HepG2 (cell line): ENCODE results near the gene CCDC88C.

ENCODE experiments used
- BHLHE40 ChIP-seq: IDR thresholded peaks from 2 replicates; pipeline ENCODE4 v1.6.1; 2011; ENCODE audit warnings: low read length, improper control_type of control experiment
- CBFB ChIP-seq: sonication (generic); formaldehyde crosslinking; IDR thresholded peaks from 2 replicates; pipeline ENCODE4 v1.4.0; 2020; ENCODE audit warnings: missing genetic modification reagents
- POLR2A ChIP-seq, 2 experiments: IDR thresholded peaks; 2 replicates each; pipeline ENCODE4 v1.6.1; 2011; ENCODE audit warnings: low read depth in 2 of 2, low read length in 2 of 2, mild to moderate bottlenecking in 1 of 2, moderate library complexity in 1 of 2; ENCODE audit not compliant: insufficient read depth in 1 of 2
- SRF ChIP-seq: IDR thresholded peaks from 2 replicates; pipeline ENCODE4 v1.6.1; 2011; ENCODE audit warnings: mild to moderate bottlenecking, low read depth, low read length, moderate library complexity
- TBP ChIP-seq: sonication (generic); formaldehyde crosslinking; IDR thresholded peaks from 2 replicates; pipeline ENCODE4 v1.5.0; 2020; ENCODE audit warnings: missing genetic modification reagents
- ZNF138 ChIP-seq: sonication (generic); formaldehyde crosslinking; IDR thresholded peaks from 2 replicates; pipeline ENCODE4 v1.5.0; 2020; ENCODE audit warnings: mild to moderate bottlenecking, low read depth, missing genetic modification reagents
- TF ChIP-seq, protein P1 (sequence below): sonication (generic); formaldehyde crosslinking; IDR thresholded peaks from 2 replicates; pipeline ENCODE4 v1.4.0; 2020; ENCODE audit warnings: missing genetic modification reagents
- TF ChIP-seq, protein P2 (sequence below): sonication (generic); formaldehyde crosslinking; IDR thresholded peaks from 2 replicates; pipeline ENCODE4 v1.4.0; 2020; ENCODE audit warnings: mild to moderate bottlenecking, low read depth, missing genetic modification reagents
- TF ChIP-seq, protein P3 (sequence below): sonication (generic); formaldehyde crosslinking; IDR thresholded peaks from 2 replicates; pipeline ENCODE4 v1.5.0; 2020; ENCODE audit warnings: mild to moderate bottlenecking, low read depth, missing genetic modification reagents, borderline replicate concordance

DNA sequence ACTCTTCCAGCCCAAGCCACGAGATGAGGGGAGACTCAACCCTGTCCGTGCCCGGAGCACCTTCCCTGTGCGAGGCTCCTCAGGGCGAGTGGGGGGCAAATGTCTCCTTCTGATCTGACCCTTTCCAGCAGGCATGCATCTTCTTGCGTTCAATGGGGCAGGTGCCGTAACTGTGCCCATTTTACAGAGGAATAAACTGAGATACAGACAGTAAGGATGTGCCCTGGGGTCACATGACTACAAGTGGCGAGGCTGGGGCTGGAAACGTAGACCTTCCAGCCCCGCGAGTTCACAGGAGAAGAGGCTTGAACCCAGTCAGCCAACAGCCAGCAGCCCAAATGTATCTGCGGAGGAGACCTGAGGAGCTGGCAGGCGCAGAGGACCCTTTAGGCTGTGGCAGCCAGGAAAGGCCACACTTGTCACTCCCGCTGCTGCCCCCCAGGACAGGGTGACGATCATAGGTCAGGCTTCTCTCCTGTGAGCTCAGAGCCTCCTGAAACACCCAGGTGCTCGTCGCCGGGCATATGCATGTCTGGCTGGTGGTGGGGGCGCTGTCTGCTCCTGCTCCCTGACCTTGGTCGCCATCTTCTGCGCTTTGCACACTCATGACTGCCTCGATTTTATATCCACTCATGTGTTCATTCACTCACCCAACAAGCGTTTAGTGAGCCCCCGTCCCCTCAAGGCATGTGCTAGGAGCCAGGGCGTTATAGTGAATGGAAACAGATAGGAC lies 41.7 kb downstream of the CCDC88C start:
- TF ChIP-seq BHLHE40 (no peak), POLR2A (IDR thresholded peaks at IDR 0.05; ENCODE audit: insufficient read depth in 1 of 2, low read depth in 2 of 2, low read length in 2 of 2) (no peak), SRF (no peak), TBP (CRISPR knock-in tag) (no peak), CBFB (no peak), ZNF138 (no peak)
- TF ChIP-seq, protein P1, sequence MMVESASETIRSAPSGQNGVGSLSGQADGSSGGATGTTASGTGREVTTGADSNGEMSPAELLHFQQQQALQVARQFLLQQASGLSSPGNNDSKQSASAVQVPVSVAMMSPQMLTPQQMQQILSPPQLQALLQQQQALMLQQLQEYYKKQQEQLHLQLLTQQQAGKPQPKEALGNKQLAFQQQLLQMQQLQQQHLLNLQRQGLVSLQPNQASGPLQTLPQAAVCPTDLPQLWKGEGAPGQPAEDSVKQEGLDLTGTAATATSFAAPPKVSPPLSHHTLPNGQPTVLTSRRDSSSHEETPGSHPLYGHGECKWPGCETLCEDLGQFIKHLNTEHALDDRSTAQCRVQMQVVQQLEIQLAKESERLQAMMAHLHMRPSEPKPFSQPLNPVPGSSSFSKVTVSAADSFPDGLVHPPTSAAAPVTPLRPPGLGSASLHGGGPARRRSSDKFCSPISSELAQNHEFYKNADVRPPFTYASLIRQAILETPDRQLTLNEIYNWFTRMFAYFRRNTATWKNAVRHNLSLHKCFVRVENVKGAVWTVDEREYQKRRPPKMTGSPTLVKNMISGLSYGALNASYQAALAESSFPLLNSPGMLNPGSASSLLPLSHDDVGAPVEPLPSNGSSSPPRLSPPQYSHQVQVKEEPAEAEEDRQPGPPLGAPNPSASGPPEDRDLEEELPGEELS (CRISPR knock-in tag): no peak
- TF ChIP-seq, protein P2, sequence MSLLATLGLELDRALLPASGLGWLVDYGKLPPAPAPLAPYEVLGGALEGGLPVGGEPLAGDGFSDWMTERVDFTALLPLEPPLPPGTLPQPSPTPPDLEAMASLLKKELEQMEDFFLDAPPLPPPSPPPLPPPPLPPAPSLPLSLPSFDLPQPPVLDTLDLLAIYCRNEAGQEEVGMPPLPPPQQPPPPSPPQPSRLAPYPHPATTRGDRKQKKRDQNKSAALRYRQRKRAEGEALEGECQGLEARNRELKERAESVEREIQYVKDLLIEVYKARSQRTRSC (CRISPR knock-in tag): no peak
- TF ChIP-seq, protein P3, sequence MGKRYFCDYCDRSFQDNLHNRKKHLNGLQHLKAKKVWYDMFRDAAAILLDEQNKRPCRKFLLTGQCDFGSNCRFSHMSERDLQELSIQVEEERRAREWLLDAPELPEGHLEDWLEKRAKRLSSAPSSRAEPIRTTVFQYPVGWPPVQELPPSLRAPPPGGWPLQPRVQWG (CRISPR knock-in tag): no peak
